ENCODE measurements around the gene SRPX2.

- TF ChIP-seq FOXP2 (optimal IDR thresholded peaks at IDR 0.05; ENCODE audit: control extremely low read depth, extremely low read length, insufficient read depth) (no peak), EZH2 (IDR thresholded peaks at IDR 0.05) (no peak), POLR2AphosphoS5 (IDR thresholded peaks at IDR 0.05; ENCODE audit: borderline replicate concordance, low read depth, low read length) (no peak)
Observed at GRCh38 chrX:100687128-100687527, 43.1 kb downstream of the SRPX2 start.

All from SK-N-MC (cell line).